Activated CD8-positive, alpha-beta memory T cell treated with anti-CD3 and anti-CD28 coated beads, Interleukin-2, amount 50 U/mL, for 24 hours (primary cell): ENCODE data around the gene PXDN.
"Not testable (repeated sequence)": the region's sequence is repeated elsewhere in the genome, so short reads cannot be mapped to it uniquely, and the experiment has no call there.

Experiments used
- DNase-seq: peaks from one replicate; pipeline ENCODE4 v3.0.0-alpha.2; 2020; ENCODE audit errors: extremely low read depth

The PXDN gene

GRCh38 chr2:1777156-1777555 lies 32.8 kb upstream of the PXDN start:
- DNase-seq: no peak

DNA sequence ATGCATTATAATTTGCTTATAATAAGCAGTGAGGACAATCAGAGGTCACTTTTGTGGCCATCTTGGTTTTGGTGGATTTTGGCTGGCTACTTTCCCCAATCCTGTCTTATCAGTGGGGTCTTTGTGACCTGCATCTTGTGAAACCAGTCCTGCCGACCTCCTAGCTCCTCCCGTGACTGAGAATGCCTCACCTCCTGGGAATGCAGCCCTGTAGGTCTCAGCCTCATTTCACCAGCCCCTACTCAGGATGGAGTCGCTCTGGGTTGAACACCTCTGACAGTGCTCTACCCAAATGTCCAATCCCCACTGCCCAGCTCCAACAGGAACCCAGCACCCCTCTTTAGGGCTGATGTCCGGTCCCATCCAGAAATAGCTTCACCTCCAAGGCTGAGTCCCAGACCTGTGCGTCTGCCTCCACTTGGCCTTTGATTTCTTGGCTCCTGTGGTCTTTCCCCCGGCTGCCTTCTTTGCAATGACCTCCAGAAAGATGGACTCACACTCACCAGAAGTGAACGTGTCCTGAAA lies 31.3 kb upstream of the PXDN start:
- DNase-seq: no peak

DNA sequence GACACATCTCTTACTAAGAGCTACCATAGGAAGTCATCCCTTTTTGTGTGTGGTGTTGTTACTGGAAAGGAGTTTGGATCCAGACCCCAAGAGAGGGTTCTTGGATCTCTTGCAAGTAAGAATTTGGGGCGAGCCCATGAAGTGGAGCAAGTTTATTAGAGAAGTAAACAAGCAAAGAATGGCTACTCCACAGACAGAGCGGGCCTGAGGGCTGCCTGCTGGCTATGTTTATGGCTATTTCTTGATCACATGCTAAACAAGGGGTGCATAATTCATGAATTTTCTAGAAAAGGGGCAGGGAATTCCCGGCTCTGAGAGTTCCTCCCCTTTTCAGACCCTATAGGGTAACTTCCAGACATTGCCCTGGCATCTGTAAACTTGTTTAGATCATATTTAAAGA lies 30.6 kb upstream of the PXDN start:
- DNase-seq: no peak

DNA sequence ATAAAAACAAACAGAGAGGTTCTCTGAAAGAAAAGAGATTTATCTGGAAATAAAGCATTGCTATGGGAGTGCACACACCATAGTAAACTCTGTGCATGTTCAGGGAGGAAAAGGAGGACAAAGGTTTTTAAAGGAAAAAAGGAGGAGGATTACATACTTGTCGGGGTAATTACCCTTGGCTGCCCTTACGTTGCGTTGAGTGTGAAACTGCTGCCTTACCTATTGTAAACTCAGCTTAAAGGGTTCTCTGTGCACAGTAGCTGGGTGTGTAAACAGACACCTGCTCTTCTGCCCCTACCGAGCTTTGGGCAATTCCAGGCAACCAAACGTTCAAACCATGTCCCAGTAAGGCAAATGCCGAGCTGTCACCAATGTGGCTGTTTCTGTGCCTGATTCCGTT lies 29.6 kb upstream of the PXDN start:
- no peak for DNase-seq

DNA sequence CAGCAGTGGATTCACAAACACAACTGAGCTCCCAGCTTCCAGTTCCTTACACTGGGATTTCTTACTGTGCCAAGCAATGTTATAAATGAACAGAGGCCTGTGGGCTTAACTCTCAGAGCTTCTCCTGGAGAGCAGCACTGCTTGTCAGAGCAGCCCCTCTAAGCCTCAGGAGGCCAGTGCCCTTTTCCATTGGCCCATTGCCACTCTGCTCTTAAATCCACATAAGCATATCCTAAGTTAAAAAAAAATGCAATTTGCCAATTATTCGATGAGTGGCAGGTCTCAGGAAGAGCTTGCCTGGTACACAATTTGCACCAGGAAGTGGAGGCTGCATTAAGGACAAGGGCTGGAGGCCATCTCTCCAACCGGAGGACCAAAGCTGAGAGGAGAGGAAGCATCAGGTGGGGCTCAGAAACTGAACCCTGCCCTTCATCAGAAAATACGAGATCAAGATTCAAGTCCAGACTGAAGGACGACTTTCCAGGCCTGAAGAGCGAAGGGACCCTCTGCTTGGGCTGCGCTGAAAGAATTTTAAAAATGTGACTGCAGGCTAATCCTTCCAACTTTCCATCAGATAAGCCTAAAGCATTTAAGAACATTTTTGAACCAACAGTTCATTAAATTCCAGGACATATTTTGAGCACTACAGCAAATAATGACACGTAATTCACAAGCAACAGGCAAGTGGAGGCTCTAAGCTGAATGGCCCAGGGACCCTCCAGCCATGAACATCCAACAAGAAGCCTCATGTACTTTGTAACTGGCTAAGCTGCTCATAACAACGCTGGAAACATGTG lies 28.4 kb upstream of the PXDN start:
- no peak for DNase-seq

DNA sequence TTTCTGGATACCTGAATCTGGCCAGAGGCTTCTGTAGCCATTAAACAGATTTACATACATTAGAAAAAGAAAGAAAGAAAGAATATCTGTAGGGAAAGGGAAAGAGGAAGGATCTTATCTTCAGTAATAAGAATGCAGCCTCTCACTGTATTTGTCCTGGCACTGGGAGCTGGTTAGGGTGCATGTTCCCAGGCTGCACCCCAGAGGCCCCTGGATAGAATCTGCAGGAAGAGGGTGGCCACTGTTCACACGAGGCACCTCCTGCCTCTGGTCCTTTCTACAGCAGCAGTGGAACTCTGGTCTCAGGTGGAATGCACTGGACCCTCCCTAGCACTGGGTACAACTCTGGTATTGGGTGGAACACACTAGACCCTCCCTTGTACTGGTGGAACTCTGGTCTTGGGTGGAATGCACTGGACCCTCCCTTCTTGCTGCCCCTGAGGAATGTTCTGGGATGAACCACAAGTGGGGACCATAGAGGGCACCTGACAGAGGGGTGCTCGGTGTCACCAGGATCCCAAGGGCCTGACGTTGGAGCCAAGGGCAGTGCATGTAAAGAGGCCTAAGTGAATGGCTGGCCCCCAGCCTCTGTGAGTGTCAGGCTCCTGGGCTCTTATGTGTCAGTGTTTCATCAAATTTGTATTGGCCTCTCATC lies 27.4 kb upstream of the PXDN start:
- no peak for DNase-seq

- DNase-seq: no peak
These were observed 26.5 kb upstream of the PXDN start for GRCh38 chr2:1770566-1771380.

DNA sequence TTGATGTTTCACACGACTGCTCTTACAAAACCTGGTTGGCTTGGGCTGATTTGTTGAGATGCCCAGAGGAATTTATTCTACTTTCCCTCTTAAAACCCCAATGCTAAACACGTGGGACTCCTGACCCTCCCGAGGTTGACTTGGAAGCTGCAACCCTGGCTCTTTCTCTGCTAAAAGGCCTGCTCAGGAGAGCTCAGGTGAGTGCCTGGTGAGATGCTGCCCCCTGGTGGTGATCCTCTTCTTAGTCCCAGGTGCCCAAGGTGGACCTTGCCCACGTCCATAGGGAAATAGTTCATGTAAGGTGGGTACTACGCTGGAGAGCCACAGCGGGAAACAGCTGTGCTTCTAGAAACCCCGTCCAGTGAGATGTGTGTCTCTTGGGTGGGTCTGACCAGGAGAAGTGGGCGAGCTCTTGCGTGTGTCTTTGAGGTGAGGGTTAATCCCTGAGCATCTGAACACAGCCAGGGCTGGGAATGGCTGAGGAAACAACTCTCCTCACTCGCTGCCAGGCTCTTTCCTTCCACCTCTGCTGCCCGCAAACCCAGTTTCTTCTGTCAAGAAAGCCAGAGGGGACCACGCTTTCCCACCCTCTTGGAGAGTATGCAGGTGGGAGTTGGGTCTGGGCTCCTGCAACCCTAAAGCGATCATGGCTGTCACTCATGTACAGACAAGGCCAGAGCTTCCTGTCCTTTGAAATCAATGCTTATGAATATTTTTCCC lies 25.5 kb upstream of the PXDN start:
- no peak for DNase-seq

DNA sequence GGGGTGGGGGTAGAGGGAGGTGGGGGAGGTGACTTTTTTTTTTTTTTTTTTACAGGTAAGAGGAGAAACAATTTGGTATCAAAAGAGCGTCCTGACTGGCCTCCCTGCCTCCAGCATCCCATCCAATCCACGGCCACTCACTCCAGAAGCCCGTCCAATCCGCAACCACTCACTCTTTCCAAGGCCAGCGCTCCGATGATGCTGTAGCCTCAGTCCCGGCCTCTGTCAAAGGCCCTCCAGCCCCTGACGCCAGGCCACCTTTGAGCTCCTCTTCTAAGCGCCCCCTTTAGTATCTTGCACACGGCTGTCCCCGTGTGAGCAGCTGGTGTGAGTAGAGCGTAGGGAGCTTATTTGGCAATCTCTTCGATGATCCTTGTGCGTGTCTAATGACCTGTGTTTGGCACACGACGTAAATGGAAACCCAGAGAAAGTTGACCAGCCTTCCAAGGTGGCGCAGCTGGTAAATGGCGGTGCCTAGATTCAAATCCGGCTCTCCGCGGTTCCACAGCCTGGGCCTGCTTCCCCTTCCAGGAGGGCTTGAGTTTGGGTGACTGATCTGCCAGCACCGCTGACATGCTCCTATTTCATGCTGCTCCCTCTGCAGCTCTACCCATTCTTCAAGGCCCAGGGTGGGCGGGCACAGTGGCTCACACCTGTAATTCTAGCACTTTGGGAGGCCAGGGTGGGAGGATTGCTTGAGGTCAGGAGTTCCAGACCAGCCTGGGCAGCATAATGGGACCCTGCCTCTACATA lies 23.8 kb upstream of the PXDN start:
- DNase-seq: no peak

DNA sequence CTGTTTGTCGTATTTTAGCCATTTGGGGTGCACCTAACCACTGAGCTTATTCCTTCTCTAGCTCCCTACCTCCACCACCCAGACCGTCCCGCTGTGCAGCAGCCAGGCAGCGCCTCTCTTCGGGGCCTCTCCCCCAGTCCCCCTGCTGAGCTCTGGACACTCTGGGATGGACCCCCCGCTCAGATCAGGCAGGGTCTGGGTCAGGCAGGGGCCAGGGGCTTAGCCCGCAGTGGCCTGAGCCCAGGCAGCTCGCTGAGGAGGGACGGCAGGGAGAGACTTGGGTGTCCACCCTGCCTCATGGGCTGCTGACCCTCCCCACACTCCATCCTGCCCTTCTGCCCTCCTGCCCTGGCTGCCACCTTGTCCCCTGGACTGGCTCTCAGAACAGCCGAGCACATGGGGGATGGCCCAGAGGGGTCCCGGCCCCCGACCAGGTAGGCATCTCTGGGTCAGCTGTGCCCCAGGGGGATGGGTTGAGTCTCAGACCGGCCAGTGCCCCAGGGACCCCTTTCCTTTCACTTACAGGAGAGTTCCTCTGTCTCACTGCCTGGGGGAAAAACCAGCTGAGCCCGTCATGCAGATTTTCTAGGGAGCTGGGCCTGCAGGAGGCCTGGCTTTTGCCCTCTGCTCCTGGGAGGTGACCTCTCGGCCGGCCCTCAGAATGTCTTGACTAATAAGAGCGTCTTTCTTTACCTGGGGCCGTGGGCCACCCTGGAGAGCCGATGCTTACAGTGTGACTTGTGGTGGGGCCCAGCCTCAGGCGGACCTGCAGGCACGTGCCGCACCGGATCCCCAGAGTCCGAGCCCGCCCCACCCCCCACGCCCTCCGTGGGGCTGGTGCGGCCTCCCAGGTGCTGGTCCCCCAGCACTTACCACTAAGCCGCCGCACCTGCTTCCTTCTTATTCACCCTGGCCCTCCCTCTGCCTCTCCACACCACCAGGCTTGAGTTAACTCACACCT lies 22.8 kb upstream of the PXDN start:
- no peak for DNase-seq

GRCh38 chr2:1766425-1766824 lies 22.1 kb upstream of the PXDN start:
- DNase-seq: no peak

DNA sequence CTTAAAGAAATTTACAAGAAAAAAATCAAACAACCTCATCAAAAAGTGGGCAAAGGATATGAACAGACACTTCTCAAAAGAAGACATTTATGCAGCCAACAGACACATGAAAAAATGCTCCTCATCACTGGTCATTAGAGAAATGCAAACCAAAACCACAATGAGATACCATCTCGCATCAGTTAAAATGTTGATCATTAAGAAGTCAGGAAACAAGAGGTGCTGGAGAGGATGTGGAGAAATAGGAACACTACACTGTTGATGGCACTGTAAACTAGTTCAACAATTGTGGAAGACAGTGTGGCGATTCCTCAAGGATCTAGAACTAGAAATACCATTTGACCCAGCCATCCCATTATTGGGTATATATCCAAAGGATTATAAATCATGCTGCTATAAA lies 20.9 kb upstream of the PXDN start:
- DNase-seq: not testable (repeated sequence)

- no peak for DNase-seq
These were observed 15.3 kb upstream of the PXDN start for GRCh38 chr2:1759611-1759930.

DNA sequence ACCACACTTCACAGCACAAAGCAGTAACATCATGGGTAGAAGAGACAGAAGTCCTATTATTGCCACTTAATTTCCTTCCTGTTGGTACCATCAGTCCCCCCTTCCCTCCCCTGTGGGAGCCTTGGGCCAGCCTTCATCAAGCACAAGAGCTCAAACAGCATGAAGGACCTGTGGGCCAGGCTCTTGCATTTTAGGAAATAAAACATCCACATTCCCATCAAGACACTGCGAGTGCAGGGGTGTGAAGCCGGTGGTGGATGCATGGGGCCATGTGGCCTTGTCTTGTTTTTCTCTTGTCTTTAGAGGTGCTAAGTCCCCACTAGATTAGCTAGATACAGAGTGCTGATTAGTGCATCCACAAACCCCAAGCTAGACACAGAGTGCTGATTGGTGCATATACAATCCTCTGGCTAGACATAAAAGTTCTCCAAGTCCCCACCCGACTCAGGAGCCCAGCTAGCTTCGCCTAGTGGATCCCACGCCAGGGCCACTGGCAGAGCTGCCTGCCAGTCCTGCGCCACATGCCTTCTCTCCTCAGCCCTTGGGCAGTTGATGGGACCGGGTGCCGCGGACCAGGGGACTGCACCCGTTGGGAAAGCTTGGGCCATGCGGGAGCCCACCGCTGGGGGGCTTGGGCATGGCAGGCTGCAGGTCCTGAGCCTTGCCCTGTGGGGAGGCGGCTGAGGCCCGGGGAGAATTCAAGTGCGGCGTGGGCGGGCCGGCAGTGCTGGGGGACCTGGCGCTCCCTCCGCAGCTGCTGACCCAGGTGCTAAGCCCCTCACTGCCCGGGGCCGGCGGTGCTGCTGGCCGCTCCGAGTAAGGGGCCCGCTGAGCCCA lies 14.7 kb upstream of the PXDN start:
- no peak for DNase-seq

DNA sequence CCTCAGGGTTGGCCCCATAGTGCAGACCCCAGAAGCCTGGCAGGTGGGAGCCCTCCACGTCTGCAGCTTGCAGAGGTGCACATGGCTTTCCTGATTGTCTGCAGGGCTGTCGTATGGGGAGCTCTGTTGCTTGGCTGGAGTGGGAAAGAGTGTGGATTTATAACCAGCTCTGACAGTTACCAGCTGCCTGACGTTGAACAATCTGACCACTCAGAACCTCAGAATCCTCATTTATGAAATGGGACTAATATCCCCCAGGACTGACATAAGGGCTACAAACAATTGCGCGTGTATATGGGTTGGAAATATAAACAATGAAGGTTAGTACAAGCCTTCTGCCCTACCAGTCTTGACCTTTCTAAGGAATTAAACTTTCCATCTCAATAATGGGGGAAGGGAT lies 13.9 kb upstream of the PXDN start:
- no peak for DNase-seq

GRCh38 chr2:1757567-1757966 lies 13.3 kb upstream of the PXDN start:
- no peak for DNase-seq

DNA sequence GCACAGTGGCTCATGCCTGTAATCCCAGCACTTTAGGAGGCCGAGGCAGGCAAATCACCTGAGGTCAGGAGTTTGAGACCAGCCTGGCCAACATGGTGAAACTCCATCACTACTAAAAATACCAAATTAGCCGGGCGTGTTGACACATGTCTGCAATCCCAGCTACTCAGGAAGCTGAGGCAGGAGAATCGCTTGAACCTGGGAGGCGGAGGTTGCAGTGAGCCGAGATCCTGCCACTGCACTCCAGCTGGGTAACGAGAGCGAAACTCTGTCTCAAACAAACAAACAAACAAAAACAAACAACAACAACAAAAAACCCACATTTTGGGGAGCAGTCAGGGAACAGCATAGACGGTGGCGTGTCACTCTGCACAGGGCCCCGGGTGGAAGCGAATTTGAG lies 12.8 kb upstream of the PXDN start:
- not testable (repeated sequence) for DNase-seq

DNA sequence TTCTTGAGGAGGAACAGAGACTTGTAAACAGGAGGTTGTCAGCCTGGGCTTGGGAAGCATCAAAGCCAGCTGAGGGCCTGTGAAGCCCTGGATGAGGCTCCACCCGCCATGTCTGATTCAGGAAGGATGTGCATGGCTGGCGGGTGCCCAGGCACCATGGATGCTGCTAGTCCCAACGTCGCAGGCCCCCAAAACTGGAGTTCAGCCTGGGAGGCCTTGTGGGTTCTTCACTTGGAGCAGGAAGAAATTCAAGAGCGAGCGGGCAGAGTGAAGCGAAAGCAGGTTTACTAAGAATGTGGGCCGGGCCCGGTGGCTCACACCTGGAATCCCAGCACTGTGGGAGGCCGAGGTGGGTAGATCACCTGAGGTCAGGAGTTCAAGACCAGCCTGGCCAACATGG lies 12.1 kb upstream of the PXDN start:
- DNase-seq: no peak
